Ovary (tissue), 9 donors: ENCODE results near the gene BID. TPM values are rescaled to one million over a fixed set of nuclear protein-coding genes. Genes with fewer than 3 reads are reported as not detected.

Experiments
- DNase-seq, 5 donors: peaks; one replicate each; pipeline ENCODE4 v3.0.0-alpha.2; 2019 to 2020
- H3K27ac ChIP-seq, 2 donors: fragments of 200-600 bp; one replicate each; pipeline versions ENCODE4 v1.5.1 to v1.8.0; 2019 to 2022
- H3K27me3 ChIP-seq: fragments of 200-600 bp; one replicate; pipeline ENCODE4 v1.8.0; 2022
- H3K36me3 ChIP-seq: fragments of 200-600 bp; sonication (generic); one replicate; pipeline ENCODE4 v1.5.1; 2019
- H3K4me1 ChIP-seq: one replicate; pipeline ENCODE4 v1.8.1; 2013; ENCODE audit warnings: mild to moderate bottlenecking, moderate library complexity; ENCODE audit not compliant: insufficient read depth
- H3K4me3 ChIP-seq: fragments of 200-600 bp; sonication (generic); one replicate; pipeline ENCODE4 v1.5.1; 2017
- H3K9me3 ChIP-seq, 2 donors: fragments of 200-600 bp in 1 of 2; sonication (generic) in 1 of 2; one replicate each; pipeline versions ENCODE4 v1.5.1 to v1.8.1; 2013 to 2019; ENCODE audit warnings: mild to moderate bottlenecking in 1 of 2, moderate library complexity in 1 of 2
- CTCF ChIP-seq, 3 donors: fragments of 450-650 bp in 2 of 3; fragments of 200-600 bp in 1 of 3; IDR thresholded peaks; one replicate each; pipeline versions ENCODE4 v1.5.1 to v1.8.0; 2016 to 2022; ENCODE audit warnings: antibody characterized with exemption in 3 of 3, mild to moderate bottlenecking in 1 of 3
- EP300 ChIP-seq: sonication (generic); formaldehyde crosslinking; IDR thresholded peaks from one replicate; pipeline ENCODE4 v1.6.1; 2017; ENCODE audit warnings: antibody characterized with exemption
- POLR2A ChIP-seq: fragments of 450-650 bp; IDR thresholded peaks from one replicate; pipeline ENCODE4 v1.6.1; 2017; ENCODE audit warnings: antibody characterized with exemption, mild to moderate bottlenecking, moderate library complexity
- WGBS, 3 donors: extraction: QIAGEN DNeasy Blood & Tissue Kit in 1 of 3; methylation state at CpG; one replicate each; pipeline versions ENCODE4 v1.1.5 to v1.1.7; 2013 to 2017; 5-methylcytosine and 5-hydroxymethylcytosine counted together
- intact Hi-C, 4 donors: fragments of 100-400 bp; cut with DNase I; formaldehyde crosslinking; loops; one replicate each; pipeline versions ENCODE4 v1.11.0 to v1.15.1; 2022 to 2023
- polyA plus RNA-seq, 2 donors: library from polyadenylated mRNA; stranded (reverse); fragments of 200-250 nt in 1 of 2; fragments of 350-450 nt in 1 of 2; fragmentation: Illumina TruSeq in 1 of 2; extraction: RNeasy Lipid Tissue Mini Kit (QIAGEN cat#74804) in 1 of 2; gene quantifications; one replicate each; pipeline ENCODE4 v1.2.3, GENCODE V29; 2013 to 2014
- total RNA-seq, 7 donors: library from RNA; depleted of rRNA in 2 of 7; stranded (reverse); fragments of >200 nt in 2 of 7; fragmentation: NEBNext Ultra II Directional in 3 of 7; extraction: Animal tissue kit (Norgen Biotek cat#: 25700) in 3 of 7; gene quantifications; one replicate each; pipeline versions ENCODE4 v1.1.0 to v1.2.4, GENCODE V29; 2016 to 2023
- donor health status: DM: no; HTN: no; CAD: no; lungs with moderate emphysema.
- donor health status: DM: no; HTN: no; CAD: no.
- donor health status: Bipolar disorder and iron deficiency.
- donor health status: DM: yes; HTN: yes; CAD: no.
- donor health status: DM: no; HTN: no; CAD: no.
- donor health status: DM: yes; HTN: yes; CAD: no.

Gene BID
- total and polyA plus RNA-seq, 9 donors: 3.2 to 13.8 (median 6.1) TPM

- no peak overlapping the region for H3K27ac ChIP-seq
- no peaks in the 10 kb centered on the region for H3K36me3 ChIP-seq
- WGBS, 3 donors: 66 to 70% (median 70%) methylated on average over 5 of the region's 5 CpGs
- no peaks in the 10 kb centered on the region for H3K27me3 ChIP-seq
- H3K9me3 ChIP-seq: no peaks in the 10 kb centered on the region
- no peak overlapping the region for H3K4me3 ChIP-seq
- TF ChIP-seq EP300 (no peak), CTCF (IDR thresholded peaks at IDR 0.05) (no peak), POLR2A (no peak)
- intact Hi-C loops: no loop called here
- H3K4me1 ChIP-seq: no peaks in the 10 kb centered on the region
- DNase-seq: no peak
These were observed 18.0 kb upstream of the BID start for GRCh38 chr22:17792299-17792698.

- no peaks in the 10 kb centered on the region for H3K36me3 ChIP-seq
- WGBS, 3 donors: 89 to 90% (median 90%) methylated on average over 21 of the region's 21 CpGs
- intact Hi-C loops: no loop called here
These were observed 16.9 kb upstream of the BID start for GRCh38 chr22:17791196-17791595.

GRCh38 chr22:17789379-17790200 lies 15.3 kb upstream of the BID start:
- intact Hi-C loops: no loop called here
- H3K4me3 ChIP-seq: no peak overlapping the region
- no peak for TF ChIP-seq EP300
- TF ChIP-seq CTCF (IDR thresholded peaks at IDR 0.05): no peak
- TF ChIP-seq POLR2A: no peak
- WGBS, 3 donors: 87 to 91% (median 89%) methylated on average over 27 of the region's 27 CpGs
- no peak for DNase-seq
- H3K4me1 ChIP-seq: no peaks in the 10 kb centered on the region
- no peaks in the 10 kb centered on the region for H3K9me3 ChIP-seq
- H3K27ac ChIP-seq: no peak overlapping the region
- H3K36me3 ChIP-seq: no peaks in the 10 kb centered on the region
- H3K27me3 ChIP-seq: no peaks in the 10 kb centered on the region

More at GRCh38 chr22:17791196-17791595, 16.9 kb upstream of the BID start:
- Histone ChIP-seq H3K9me3 (no peaks in the 10 kb centered on the region), H3K27me3 (no peaks in the 10 kb centered on the region), H3K4me3 (no peak overlapping the region), H3K27ac (no peak overlapping the region), H3K4me1 (no peaks in the 10 kb centered on the region)
- no peak for TF ChIP-seq CTCF (IDR thresholded peaks at IDR 0.05)
- TF ChIP-seq EP300: no peak
- no peak for TF ChIP-seq POLR2A
- DNase-seq: no peak

- no peak overlapping the region for H3K27ac ChIP-seq
- H3K36me3 ChIP-seq: no peaks in the 10 kb centered on the region
- intact Hi-C loops: no loop called here
- no peaks in the 10 kb centered on the region for H3K4me1 ChIP-seq
- no peaks in the 10 kb centered on the region for H3K27me3 ChIP-seq
- H3K4me3 ChIP-seq: no peak overlapping the region
- no peaks in the 10 kb centered on the region for H3K9me3 ChIP-seq
- WGBS, 3 donors: 80 to 88% (median 82%) methylated on average over 31 to 32 of the region's 32 CpGs
- TF ChIP-seq POLR2A (no peak), CTCF (IDR thresholded peaks at IDR 0.05) (no peak), EP300 (no peak)
- no peak for DNase-seq
These were observed 14.5 kb upstream of the BID start for GRCh38 chr22:17788528-17789378.
